HG03575 (cell line): Measurements from ENCODE around the gene ALKBH6.

ENCODE experiments used
- ATAC-seq: cut with Tn5 transposase; IDR thresholded peaks from one replicate; pipeline ENCODE4 v1.9.1; 2021; ENCODE audit not compliant: unreplicated experiment, insufficient number of reproducible peaks, low FRiP score; ENCODE audit errors: extremely low read depth

The ALKBH6 gene

GRCh38 chr19:35977446-35978222 is 36.4 kb downstream of the ALKBH6 start:
- no peak for ATAC-seq

- ATAC-seq, result no peak
Measured at GRCh38 chr19:35975608-35976214, 38.3 kb downstream of the ALKBH6 start.

- ATAC-seq, result no peak
Measured at GRCh38 chr19:35973487-35973886, 40.5 kb downstream of the ALKBH6 start.

GRCh38 chr19:35966771-35967170 is 47.2 kb downstream of the ALKBH6 start:
- ATAC-seq, result no peak

- no peak for ATAC-seq
Measured at GRCh38 chr19:35963514-35963913, 50.5 kb downstream of the ALKBH6 start.

GRCh38 chr19:35960432-35960972 is 53.5 kb downstream of the ALKBH6 start:
- ATAC-seq, result no peak

- no peak for ATAC-seq
Measured at GRCh38 chr19:35959968-35960320, 54.1 kb downstream of the ALKBH6 start.
